ENCODE results near the gene MYT1.

DNA sequence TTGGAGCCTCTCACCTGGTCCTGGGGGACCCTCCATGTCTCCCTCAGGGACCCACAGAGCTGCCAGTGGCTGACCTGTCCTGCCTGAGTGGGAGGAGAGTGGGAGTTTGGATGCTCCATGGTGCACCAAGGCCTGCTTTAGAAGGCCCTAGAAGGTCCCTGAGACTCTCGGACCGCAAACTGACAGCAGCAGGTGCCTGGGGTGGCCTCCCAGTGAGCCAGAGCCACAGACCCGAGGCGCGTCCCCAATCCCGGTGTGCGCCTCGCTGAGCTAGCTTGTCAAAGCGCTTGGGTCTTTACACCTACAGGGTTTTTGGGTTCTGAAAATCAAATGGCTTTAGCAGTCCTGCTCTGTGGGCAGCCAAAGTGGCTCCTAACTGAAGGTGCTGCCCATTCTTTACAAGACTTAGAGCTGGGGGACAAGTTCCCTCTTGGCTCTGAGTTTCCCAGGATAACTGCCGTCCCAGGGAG is 4.9 kb downstream of the MYT1 start:
- TF ChIP-seq, protein P1, sequence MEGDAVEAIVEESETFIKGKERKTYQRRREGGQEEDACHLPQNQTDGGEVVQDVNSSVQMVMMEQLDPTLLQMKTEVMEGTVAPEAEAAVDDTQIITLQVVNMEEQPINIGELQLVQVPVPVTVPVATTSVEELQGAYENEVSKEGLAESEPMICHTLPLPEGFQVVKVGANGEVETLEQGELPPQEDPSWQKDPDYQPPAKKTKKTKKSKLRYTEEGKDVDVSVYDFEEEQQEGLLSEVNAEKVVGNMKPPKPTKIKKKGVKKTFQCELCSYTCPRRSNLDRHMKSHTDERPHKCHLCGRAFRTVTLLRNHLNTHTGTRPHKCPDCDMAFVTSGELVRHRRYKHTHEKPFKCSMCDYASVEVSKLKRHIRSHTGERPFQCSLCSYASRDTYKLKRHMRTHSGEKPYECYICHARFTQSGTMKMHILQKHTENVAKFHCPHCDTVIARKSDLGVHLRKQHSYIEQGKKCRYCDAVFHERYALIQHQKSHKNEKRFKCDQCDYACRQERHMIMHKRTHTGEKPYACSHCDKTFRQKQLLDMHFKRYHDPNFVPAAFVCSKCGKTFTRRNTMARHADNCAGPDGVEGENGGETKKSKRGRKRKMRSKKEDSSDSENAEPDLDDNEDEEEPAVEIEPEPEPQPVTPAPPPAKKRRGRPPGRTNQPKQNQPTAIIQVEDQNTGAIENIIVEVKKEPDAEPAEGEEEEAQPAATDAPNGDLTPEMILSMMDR (IDR thresholded peaks at IDR 0.05): no peak
- TF ChIP-seq POLR2AphosphoS5 (IDR thresholded peaks at IDR 0.05): no peak

All from breast epithelium (tissue), 3 donors.